ENCODE results near the gene PGAP1. TPM values are rescaled to one million over a fixed set of nuclear protein-coding genes. Genes with fewer than 3 reads are reported as not detected.
A peak's percentile ranks its signal among the peaks of the same experiment; 100 is the strongest.

PGAP1 gene
- total RNA-seq, 2 donors from 2014 or later, result 15.3 to 38.2 TPM

DNA sequence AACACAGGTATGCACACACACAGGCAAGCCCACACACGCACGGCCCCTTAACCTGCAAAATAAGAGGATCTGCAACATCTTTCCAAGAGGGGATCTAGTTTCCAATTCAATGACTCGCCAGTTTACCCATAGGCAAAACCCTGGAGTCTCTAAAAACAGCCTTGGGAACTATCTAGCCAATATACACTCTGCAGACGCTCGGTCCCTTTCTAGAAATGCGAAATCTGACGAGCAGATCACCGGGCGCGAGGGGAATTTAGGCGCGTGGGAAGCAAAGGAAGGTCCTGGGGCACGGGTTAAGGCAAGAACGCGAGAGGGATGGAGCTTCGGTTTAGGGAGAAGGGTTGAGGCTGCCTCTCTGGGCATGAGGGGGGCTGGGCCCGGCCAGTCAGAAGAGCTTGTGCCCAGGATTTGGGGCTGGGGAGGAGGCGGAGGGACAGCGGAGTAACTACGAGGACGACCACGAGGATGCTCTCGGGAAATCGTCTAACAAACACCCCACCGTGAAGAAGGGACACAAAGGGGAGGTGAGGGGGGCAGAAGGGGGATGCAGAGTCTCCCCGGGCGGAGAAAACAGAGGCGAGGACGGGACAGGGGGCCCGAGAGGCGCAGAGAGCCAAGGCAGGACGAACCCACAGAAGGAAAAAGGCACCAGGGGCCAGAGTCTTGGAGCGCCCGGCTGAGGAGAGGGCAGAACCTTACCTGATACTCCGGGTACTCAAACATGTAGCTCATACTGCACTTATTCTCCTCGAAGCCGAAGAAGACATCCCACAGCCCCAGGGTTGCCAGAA lies 542 bp downstream of the PGAP1 start:
- peak overlapping the region; percentile 71 for H3K4me3 ChIP-seq
- ATAC-seq (ENCODE audit: insufficient number of reproducible peaks, low FRiP score, low read depth), result peak; percentile 47
- TF ChIP-seq, protein P1, sequence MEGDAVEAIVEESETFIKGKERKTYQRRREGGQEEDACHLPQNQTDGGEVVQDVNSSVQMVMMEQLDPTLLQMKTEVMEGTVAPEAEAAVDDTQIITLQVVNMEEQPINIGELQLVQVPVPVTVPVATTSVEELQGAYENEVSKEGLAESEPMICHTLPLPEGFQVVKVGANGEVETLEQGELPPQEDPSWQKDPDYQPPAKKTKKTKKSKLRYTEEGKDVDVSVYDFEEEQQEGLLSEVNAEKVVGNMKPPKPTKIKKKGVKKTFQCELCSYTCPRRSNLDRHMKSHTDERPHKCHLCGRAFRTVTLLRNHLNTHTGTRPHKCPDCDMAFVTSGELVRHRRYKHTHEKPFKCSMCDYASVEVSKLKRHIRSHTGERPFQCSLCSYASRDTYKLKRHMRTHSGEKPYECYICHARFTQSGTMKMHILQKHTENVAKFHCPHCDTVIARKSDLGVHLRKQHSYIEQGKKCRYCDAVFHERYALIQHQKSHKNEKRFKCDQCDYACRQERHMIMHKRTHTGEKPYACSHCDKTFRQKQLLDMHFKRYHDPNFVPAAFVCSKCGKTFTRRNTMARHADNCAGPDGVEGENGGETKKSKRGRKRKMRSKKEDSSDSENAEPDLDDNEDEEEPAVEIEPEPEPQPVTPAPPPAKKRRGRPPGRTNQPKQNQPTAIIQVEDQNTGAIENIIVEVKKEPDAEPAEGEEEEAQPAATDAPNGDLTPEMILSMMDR (IDR thresholded peaks at IDR 0.05), result no peak
- peaks cover 7 to 27% of the 10 kb centered on the region in 2 donors for H3K4me1 ChIP-seq (ENCODE audit: control insufficient read depth in 1 of 2, low read depth in 2 of 2)
- no peaks in the 10 kb centered on the region for H3K27me3 ChIP-seq (replicated peaks; ENCODE audit: insufficient read depth)
- DNase-seq (ENCODE audit: low spot score), result no peak
- H3K36me3 ChIP-seq, result no peaks in the 10 kb centered on the region
- peak overlapping the region; percentile 79 to 87 for H3K27ac ChIP-seq
- no peaks in the 10 kb centered on the region for H3K9me3 ChIP-seq

DNA sequence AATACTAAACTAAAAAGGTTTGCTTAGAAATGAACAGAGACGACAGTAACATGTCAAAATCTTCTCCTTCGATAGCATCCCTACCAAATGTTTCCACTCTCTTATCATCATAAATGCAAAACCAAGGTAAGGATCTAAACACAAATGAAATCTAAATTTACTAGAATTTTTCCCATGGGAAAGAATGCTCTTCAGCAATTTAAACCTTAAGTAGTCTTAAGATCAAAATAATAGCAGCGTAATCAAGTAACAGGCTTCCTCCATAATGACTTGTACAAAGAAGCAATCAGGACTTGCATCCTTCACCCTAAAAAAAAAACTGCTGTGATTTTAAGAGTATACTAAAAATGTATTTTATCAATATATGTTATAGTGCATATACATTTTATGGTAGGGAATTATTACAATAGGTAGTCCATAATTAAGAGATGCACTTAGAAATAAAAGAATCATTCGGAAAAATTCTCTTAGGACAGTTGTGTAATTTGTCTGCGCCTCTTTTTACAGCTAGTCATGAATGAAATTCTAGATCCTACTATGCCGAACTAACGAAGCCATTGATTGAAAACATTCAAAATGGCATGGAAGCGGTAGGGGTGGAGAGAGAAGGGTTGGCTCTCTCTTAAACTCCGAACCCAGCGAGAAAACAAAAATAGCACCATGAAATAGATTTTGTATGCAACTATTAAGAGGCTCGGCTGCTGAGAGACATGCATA lies 1.3 kb downstream of the PGAP1 start:
- Histone ChIP-seq H3K36me3 (no peaks in the 10 kb centered on the region), H3K4me3 (peak overlapping the region; percentile 71), H3K27ac (peak overlapping the region in 1 of 2 donors; percentile 79), H3K9me3 (no peaks in the 10 kb centered on the region), H3K4me1 (ENCODE audit: control insufficient read depth in 1 of 2, low read depth in 2 of 2) (peaks cover 7 to 27% of the 10 kb centered on the region in 2 donors), H3K27me3 (replicated peaks; ENCODE audit: insufficient read depth) (no peaks in the 10 kb centered on the region)
- no peak for ATAC-seq (ENCODE audit: insufficient number of reproducible peaks, low FRiP score, low read depth)
- TF ChIP-seq, protein P1 (IDR thresholded peaks at IDR 0.05), result no peak
- no peak for DNase-seq (ENCODE audit: low spot score)

GRCh38 chr2:196924051-196924450 lies 2.5 kb downstream of the PGAP1 start:
- H3K4me3 ChIP-seq, result no peak overlapping the region
- H3K9me3 ChIP-seq, result no peaks in the 10 kb centered on the region
- no peaks in the 10 kb centered on the region for H3K27me3 ChIP-seq (replicated peaks; ENCODE audit: insufficient read depth)
- H3K27ac ChIP-seq, result no peak overlapping the region
- peaks cover 7 to 27% of the 10 kb centered on the region in 2 donors for H3K4me1 ChIP-seq (ENCODE audit: control insufficient read depth in 1 of 2, low read depth in 2 of 2)
- H3K36me3 ChIP-seq, result no peaks in the 10 kb centered on the region
- no peak for DNase-seq (ENCODE audit: low spot score)
- TF ChIP-seq, protein P1 (IDR thresholded peaks at IDR 0.05), result no peak
- ATAC-seq (ENCODE audit: insufficient number of reproducible peaks, low FRiP score, low read depth), result no peak

DNA sequence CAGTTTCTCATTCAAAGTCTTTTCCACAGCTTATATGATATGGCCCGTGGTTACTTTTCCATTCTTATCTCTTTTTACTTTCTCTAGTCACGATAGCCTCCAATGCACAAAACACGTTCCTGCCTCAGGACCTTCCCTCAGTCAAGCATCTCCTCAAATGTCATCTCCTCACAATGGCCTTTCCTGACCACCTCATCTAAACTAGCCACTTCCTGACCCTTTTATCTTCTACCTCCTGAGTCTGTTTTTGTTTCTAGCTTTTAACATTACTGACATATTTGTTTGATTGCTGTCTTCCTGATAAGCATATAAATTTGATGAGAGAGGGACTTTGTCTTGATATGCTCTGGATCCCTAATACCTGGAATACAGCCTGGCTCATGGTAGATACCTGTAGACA lies 7.6 kb downstream of the PGAP1 start:
- ATAC-seq (ENCODE audit: insufficient number of reproducible peaks, low FRiP score, low read depth) (no peak), DNase-seq (ENCODE audit: low spot score) (no peak)
- Histone ChIP-seq H3K27ac (no peak overlapping the region), H3K9me3 (no peaks in the 10 kb centered on the region), H3K4me3 (no peak overlapping the region), H3K36me3 (no peaks in the 10 kb centered on the region), H3K27me3 (replicated peaks; ENCODE audit: insufficient read depth) (no peaks in the 10 kb centered on the region), H3K4me1 (ENCODE audit: control insufficient read depth in 1 of 2, low read depth in 2 of 2) (no peaks in the 10 kb centered on the region)
- TF ChIP-seq, protein P1 (IDR thresholded peaks at IDR 0.05), result no peak

DNA sequence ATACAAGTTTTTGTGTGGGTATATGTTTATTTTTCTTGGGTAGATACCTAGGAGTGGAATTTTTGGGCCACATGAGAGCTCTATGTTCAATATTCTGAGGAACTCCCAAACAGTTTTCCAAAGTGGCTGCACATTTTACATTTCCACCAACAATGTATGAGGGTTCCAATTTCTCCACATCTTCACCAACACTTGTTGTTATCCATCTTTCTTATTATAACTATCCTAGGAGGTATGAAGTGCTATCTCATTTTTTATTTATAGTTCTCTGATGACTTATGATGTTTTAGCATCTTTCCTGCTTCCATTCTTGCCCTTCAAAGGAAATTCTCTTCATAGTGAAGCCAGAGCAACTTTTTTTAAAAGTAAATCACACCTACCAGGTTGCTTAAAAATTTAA lies 8.7 kb downstream of the PGAP1 start:
- no peaks in the 10 kb centered on the region for H3K9me3 ChIP-seq
- no peaks in the 10 kb centered on the region for H3K4me1 ChIP-seq (ENCODE audit: control insufficient read depth in 1 of 2, low read depth in 2 of 2)
- DNase-seq (ENCODE audit: low spot score) (no peak), ATAC-seq (ENCODE audit: insufficient number of reproducible peaks, low FRiP score, low read depth) (no peak)
- TF ChIP-seq, protein P1 (IDR thresholded peaks at IDR 0.05), result no peak
- no peaks in the 10 kb centered on the region for H3K36me3 ChIP-seq
- H3K27me3 ChIP-seq (replicated peaks; ENCODE audit: insufficient read depth), result no peaks in the 10 kb centered on the region
- no peak overlapping the region for H3K4me3 ChIP-seq
- no peak overlapping the region for H3K27ac ChIP-seq
